GM12891 (cell line): Measurements from ENCODE around the gene INPP5D.

Source experiments
- DNase-seq: peaks from one replicate; pipeline ENCODE4 v3.0.0; 2011; ENCODE audit warnings: low spot score; ENCODE audit not compliant: insufficient read length
- FAIRE-seq: peaks from 2 replicates; lab custom pipeline; 2011; peaks lifted over from hg19 to GRCh38; lab: Jason Lieb, UNC
- PAX5 ChIP-seq: IDR thresholded peaks from 2 replicates; pipeline ENCODE4 v1.6.1; 2011; ENCODE audit warnings: low read length, moderate library complexity, mild to moderate bottlenecking; ENCODE audit not compliant: insufficient read depth, severe bottlenecking
- POLR2A ChIP-seq: IDR thresholded peaks from 2 replicates; pipeline ENCODE4 v1.6.1; 2011; ENCODE audit warnings: low read depth, low read length, control low read depth
- POLR2AphosphoS5 ChIP-seq: IDR thresholded peaks from 2 replicates; pipeline ENCODE4 v1.6.1; 2011; ENCODE audit warnings: low read depth, low read length, control low read depth
- POU2F2 ChIP-seq: IDR thresholded peaks from 2 replicates; pipeline ENCODE4 v1.6.1; 2011; ENCODE audit warnings: low read depth, mild to moderate bottlenecking, control low read depth, low read length, moderate library complexity
- SPI1 ChIP-seq: IDR thresholded peaks from 2 replicates; pipeline ENCODE4 v1.6.1; 2011; ENCODE audit warnings: low read depth, low read length, control low read depth
- TAF1 ChIP-seq: IDR thresholded peaks from 2 replicates; pipeline ENCODE4 v1.6.1; 2011; ENCODE audit warnings: low read depth, low read length, control low read depth

INPP5D gene

DNA sequence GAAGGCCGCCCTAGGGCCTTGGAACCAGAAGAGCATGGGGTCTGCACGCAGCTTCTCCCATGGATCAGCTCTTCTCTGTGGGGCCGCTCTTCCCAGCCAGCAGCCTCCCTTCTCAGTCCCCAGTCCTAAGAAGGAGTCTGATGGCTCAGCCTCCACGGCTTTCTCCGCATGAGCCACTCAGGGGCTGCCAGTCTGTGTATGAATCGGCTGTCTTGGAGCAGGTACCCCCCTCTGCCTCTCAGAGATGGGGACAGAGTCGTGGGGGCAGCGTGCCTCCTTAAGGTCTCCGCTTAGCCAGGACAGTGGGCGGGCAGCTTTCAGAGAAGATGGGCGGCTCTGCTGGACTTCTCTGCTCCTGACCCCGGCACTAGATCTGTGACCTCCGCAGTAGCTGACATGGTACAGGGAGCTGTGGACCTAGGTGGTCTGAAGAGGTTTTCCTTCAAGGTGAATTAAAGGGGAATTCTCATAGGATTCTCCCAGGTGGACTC, 21.6 kb downstream of the INPP5D start:
- DNase-seq, result no peak
- no peak for TF ChIP-seq SPI1
- TF ChIP-seq TAF1, result no peak
- peak; percentile 16; the same call in 1 of the 2 replicates for TF ChIP-seq POLR2AphosphoS5
- TF ChIP-seq POU2F2, result no peak; the same call in 1 of the 2 replicates
- TF ChIP-seq PAX5, result no peak
- TF ChIP-seq POLR2A, result peak; percentile 48; the same call in 1 of the 2 replicates
- FAIRE-seq, result no peak

DNA sequence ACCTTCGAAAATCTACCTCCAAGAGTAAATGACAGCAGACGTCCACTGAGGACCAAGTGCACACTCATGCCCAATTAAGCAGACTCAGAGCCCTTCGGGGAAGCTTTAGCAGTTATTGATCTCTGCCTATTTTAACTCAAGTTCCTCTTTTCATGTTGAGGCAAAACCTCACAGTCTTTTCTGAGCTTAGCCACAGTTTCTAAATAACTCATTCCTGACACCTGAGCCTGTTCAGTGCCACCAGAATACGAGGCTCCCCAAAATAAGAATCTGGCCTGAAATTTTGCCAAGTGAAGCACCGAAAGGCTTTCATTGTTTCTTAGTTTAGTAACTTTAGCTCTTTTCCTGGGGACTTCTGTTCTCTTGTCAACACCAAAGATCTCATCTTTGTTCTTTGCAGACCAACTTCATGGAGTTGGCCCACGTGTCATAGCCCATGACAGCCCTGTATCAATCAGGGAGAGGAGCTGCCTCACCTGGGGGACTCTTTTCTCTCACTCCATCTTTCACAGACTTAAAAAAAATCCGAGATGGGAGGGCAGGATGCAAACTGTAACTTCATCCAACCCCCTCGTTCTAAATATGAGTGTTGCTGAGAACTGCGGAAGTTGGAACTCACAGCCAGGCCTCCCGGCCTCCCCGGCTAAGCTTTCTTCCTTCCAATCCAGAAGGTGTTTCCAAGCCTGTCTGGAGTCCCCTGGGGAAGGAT, 22.2 kb downstream of the INPP5D start:
- FAIRE-seq (peak; percentile 93), DNase-seq (no peak)
- peak; percentile 26; the same call in 1 of the 2 replicates for TF ChIP-seq TAF1
- peak; percentile 63; the same call in 1 of the 2 replicates for TF ChIP-seq POLR2A
- peak; percentile 93 for TF ChIP-seq SPI1
- TF ChIP-seq POLR2AphosphoS5, result no peak; the same call in 1 of the 2 replicates
- TF ChIP-seq POU2F2, result peak; percentile 62; the same call in 1 of the 2 replicates

DNA sequence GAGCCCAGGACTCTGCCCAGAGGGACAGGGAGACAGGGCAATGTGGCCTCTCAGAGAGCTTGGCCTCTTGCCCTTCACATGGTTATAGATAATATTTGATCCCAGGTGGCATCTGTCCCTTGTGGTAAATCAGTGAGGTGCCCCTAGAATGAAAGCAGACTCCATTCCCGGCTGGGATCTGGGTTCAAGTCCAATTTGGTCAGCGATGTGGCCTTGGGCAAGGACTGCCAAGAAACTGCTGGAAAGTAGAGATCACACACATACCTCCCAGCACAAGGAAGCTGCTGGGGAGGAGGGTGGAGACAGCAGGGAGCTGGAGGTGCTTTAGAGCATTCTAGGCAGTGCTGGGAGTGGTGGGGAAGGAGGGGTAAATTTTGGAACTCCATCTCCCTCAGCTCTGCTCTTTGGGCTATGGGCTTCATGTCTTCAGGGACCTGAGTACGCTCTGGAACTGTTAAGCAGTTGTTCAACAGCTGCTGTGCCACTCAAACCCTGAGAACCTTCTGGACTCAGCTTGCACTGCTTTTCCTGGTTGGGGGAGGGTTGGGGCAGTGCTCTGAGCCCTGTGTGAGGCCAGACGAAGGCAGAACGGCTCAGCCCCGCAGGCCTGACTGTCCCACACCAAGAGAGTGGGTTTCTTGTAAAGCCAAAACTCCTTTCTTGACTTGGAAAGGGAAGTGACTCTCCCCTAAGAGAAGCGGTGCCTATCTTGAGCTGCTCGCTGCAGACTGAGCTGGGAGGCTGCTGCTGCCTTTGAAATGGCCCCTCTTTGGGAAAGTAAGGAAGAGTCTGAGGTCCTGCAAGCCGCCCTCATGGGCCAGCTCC, 23.0 kb downstream of the INPP5D start:
- FAIRE-seq (no peak), DNase-seq (no peak)
- TF ChIP-seq POLR2AphosphoS5, result peak; percentile 68
- no peak for TF ChIP-seq POU2F2
- TF ChIP-seq SPI1, result peak; percentile 78
- peak; percentile 45 for TF ChIP-seq POLR2A

DNA sequence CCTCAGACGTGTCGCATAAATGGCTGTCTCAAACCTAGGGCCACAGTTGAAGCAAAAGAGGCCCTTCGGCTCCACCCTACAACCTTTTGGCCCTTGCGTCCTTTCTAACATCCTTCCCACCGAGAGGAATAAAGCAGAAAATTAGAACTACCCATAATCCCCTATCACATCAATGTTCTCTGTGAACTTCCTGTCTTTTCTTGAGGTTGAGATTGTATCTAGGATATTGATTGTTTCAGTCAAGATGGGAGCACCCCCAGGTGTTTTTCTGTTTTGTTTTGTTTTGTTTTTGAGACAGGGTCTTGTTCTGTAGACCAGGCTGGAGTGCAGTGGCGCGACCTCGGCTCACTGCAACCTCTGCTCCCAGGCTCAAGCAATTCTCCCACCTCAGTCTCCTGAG, 23.6 kb downstream of the INPP5D start:
- FAIRE-seq (no peak), DNase-seq (no peak)
- no peak for TF ChIP-seq SPI1

- FAIRE-seq (no peak), DNase-seq (no peak)
- no peak for TF ChIP-seq TAF1
- TF ChIP-seq SPI1, result no peak
- TF ChIP-seq POLR2A, result no peak
- no peak for TF ChIP-seq POU2F2
- no peak for TF ChIP-seq PAX5
- no peak for TF ChIP-seq POLR2AphosphoS5
Measured at GRCh38 chr2:233084488-233084887, 24.3 kb downstream of the INPP5D start.

GRCh38 chr2:233085037-233085838, 25.1 kb downstream of the INPP5D start:
- TF ChIP-seq SPI1 (no peak), PAX5 (no peak), POLR2A (no peak), TAF1 (no peak), POLR2AphosphoS5 (no peak), POU2F2 (no peak)
- DNase-seq, result no peak
- FAIRE-seq, result peak; percentile 89

DNA sequence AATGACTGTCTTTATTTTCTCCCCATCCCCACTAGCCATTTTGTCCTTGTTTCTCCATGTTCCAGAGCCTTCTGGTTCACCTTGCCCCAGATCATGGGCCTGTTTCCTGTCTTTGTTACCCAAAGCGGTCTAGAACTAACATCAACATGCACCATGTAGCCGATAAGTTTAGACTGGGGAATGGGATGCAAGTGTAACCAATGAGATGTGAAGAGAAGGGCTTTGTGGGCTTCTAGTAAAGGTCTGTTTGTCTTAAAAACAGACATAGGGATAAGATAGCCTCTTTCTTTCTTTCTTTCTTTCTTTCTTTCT, 25.7 kb downstream of the INPP5D start:
- TF ChIP-seq PAX5 (no peak), TAF1 (no peak), POLR2AphosphoS5 (no peak), SPI1 (no peak), POLR2A (no peak), POU2F2 (no peak)
- peak; percentile 79 for FAIRE-seq
- DNase-seq, result no peak

DNA sequence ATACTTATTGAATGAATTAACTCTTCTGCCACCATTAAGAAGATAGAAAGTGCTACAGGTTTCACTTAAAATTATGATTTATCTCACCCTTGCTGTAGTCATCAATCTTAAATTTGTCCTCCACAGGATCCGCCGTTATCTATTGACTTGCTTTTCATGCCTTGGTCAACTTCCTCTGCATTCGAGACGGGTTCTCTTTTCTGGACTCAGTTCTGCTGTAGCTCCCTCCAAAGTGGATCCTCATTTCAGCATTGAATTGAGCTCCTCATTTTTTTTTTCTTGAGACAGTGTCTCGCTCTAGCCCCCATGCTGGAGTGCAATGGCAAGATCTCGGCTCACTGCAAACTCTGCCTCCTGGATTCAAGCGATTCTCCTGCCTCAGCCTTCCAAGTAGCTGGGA, 27.6 kb downstream of the INPP5D start:
- DNase-seq (no peak), FAIRE-seq (no peak)
- TF ChIP-seq TAF1 (no peak), POLR2A (no peak), PAX5 (no peak), SPI1 (no peak), POLR2AphosphoS5 (no peak)

DNA sequence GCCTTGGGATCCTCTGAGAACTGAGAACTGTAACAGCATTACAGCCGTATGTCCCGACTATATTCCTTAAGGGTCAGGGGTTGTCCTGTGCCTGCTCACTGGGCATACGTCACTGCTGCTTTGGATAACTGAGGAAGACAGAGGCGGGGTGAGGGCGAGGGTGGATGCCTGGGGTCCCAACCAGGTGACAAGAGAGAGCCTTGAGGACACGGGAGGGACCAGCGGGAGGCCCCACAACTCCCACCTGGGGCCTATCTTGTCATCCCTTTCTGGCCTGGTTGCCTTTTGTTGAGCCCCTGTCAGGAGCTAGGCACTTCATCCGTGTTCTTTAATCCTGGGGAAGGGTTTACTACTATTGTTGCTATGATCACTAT, 28.8 kb downstream of the INPP5D start:
- FAIRE-seq, result no peak
- no peak for TF ChIP-seq SPI1
- no peak for TF ChIP-seq PAX5
- no peak for TF ChIP-seq TAF1
- TF ChIP-seq POLR2AphosphoS5, result no peak
- no peak for TF ChIP-seq POU2F2
- no peak for TF ChIP-seq POLR2A
- no peak for DNase-seq
